ENCODE measurements around the gene SEMA3E.
"Not testable (repeated sequence)": the region's sequence is repeated elsewhere in the genome, so short reads cannot be mapped to it uniquely, and the experiment has no call there.

Gene SEMA3E

DNA sequence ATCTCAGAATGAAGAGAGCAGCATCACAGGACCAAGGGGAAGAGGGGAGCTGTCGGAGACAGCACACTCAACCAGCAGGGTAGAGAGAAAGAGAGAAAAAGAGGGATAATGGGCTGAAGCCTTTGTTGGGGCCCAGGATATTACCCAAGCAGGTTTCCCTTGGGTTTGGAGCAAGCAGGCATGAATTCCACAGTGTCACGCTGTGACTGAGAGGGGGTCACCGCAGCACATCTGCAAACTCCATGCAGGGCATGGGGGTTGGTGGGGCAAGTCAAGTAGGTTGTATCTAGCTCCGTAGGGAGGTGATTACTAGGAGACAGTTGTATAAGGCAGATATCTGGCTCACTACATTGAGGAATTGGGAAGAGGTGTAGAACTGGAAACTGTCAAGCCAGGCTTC, 42.2 kb upstream of the SEMA3E start:
- TF ChIP-seq, protein P1, sequence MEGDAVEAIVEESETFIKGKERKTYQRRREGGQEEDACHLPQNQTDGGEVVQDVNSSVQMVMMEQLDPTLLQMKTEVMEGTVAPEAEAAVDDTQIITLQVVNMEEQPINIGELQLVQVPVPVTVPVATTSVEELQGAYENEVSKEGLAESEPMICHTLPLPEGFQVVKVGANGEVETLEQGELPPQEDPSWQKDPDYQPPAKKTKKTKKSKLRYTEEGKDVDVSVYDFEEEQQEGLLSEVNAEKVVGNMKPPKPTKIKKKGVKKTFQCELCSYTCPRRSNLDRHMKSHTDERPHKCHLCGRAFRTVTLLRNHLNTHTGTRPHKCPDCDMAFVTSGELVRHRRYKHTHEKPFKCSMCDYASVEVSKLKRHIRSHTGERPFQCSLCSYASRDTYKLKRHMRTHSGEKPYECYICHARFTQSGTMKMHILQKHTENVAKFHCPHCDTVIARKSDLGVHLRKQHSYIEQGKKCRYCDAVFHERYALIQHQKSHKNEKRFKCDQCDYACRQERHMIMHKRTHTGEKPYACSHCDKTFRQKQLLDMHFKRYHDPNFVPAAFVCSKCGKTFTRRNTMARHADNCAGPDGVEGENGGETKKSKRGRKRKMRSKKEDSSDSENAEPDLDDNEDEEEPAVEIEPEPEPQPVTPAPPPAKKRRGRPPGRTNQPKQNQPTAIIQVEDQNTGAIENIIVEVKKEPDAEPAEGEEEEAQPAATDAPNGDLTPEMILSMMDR (IDR thresholded peaks at IDR 0.05; ENCODE audit: low read depth, low read length) = no peak
- Histone ChIP-seq H3K4me3 (ENCODE audit: low read depth, low read length) (no peak overlapping the region), H3K36me3 (no peaks in the 10 kb centered on the region), H3K27me3 (no peaks in the 10 kb centered on the region), H3K9me3 (no peaks in the 10 kb centered on the region), H3K4me1 (no peaks in the 10 kb centered on the region)
- no peak for DNase-seq

DNA sequence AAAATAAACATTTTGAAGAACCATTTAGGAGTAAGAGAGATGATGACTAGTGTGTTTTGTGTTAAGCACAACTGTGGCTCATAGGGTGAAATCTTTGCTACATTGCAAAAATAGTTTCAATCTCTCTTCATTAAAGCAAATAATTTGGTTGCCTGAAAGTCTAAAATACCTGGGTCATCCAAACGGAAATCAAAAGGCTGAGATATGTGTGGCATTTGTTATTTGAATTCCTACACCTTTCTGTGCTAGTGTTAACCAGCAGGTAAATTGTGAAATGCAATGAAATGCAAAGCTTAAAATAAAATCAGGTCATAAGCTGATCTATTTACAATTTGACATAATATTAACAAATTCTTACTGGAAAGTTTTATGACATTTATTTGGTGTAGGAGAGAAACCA, 40.9 kb upstream of the SEMA3E start:
- TF ChIP-seq, protein P1 (IDR thresholded peaks at IDR 0.05; ENCODE audit: low read depth, low read length) = no peak
- Histone ChIP-seq H3K9me3 (no peaks in the 10 kb centered on the region), H3K36me3 (no peaks in the 10 kb centered on the region), H3K4me3 (ENCODE audit: low read depth, low read length) (no peak overlapping the region), H3K27me3 (no peaks in the 10 kb centered on the region), H3K4me1 (no peaks in the 10 kb centered on the region)
- no peak for DNase-seq

DNA sequence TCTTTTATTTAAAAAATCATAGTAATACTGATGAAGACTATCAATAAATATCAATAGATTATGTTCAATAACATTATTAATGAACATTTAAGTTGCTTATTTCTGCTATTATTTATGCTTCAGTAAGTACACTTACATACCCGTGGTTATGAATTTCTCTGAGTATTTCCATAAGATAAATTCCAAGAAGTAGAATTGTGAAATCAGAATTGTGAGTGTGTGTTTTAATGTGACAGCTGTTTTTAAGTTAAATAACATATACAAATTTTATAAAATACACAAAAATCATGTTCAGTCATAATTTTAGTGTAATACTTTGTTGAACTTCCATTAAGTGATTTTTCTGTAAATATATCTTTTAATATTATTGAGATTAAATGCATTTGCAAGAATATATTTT, 37.5 kb upstream of the SEMA3E start:
- DNase-seq = no peak

DNA sequence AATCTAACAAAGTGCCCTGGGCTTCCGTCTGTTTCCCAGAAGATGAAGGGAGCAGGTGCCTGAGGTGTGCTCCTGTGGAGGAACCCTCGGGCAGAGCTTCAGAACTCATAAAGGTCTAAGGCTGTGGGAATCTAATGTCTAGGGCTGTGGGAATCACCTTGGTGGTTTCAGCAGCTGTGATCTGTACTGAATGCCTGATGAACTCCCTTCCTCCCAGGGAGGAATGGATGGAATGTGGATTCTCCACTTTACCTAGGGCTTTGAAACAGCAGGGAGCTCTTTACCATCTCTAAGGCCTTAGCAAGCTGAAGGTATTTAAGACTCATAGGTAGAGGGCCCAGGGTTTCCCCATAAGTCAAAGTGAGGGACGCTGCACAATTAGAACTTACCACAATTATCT, 36.0 kb upstream of the SEMA3E start:
- Histone ChIP-seq H3K4me3 (ENCODE audit: low read depth, low read length) (no peak overlapping the region), H3K4me1 (no peaks in the 10 kb centered on the region; the same call in 1 of the 2 replicates), H3K27me3 (no peaks in the 10 kb centered on the region), H3K9me3 (no peaks in the 10 kb centered on the region), H3K36me3 (no peaks in the 10 kb centered on the region)
- DNase-seq = no peak
- TF ChIP-seq, protein P1 (IDR thresholded peaks at IDR 0.05; ENCODE audit: low read depth, low read length) = no peak

More for the DNA sequence above, 37.5 kb upstream of the SEMA3E start:
- H3K9me3 ChIP-seq = no peaks in the 10 kb centered on the region
- H3K4me1 ChIP-seq = no peaks in the 10 kb centered on the region; the same call in 1 of the 2 replicates
- no peaks in the 10 kb centered on the region for H3K27me3 ChIP-seq
- H3K4me3 ChIP-seq (ENCODE audit: low read depth, low read length) = no peak overlapping the region
- TF ChIP-seq, protein P1 (IDR thresholded peaks at IDR 0.05; ENCODE audit: low read depth, low read length) = no peak
- no peaks in the 10 kb centered on the region for H3K36me3 ChIP-seq

DNA sequence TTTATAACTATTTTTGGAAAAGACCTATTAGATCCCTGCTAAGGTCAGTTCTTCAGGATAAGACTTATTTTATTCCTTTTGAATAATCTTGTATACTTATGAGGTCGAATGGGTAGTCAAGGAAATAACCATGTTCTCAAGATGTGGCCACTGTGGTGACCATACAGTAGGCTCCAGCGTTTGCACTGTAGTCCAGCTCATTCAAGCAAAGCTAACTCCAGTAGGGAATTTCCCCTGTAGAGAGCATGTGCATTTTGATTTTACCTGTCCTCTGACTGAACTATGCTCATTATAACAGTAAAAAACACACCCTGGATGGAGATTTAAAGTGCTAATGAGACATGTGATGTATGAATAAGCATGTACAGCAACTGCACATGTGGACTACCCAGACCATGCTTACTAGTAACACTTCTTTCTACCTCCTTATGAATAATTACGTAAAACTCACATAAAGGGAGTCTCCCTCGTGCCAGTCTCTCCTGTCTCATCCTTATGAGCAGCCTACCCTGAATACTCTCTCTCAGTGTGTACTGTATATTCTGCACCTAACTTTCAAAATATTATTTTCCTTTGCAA, 32.4 kb upstream of the SEMA3E start:
- Histone ChIP-seq H3K9me3 (no peaks in the 10 kb centered on the region), H3K4me3 (ENCODE audit: low read depth, low read length) (no peak overlapping the region), H3K36me3 (no peaks in the 10 kb centered on the region), H3K27me3 (no peaks in the 10 kb centered on the region), H3K4me1 (peaks cover 2% of the 10 kb centered on the region; the same call in 1 of the 2 replicates)
- DNase-seq = no peak
- TF ChIP-seq, protein P1 (IDR thresholded peaks at IDR 0.05; ENCODE audit: low read depth, low read length) = no peak

DNA sequence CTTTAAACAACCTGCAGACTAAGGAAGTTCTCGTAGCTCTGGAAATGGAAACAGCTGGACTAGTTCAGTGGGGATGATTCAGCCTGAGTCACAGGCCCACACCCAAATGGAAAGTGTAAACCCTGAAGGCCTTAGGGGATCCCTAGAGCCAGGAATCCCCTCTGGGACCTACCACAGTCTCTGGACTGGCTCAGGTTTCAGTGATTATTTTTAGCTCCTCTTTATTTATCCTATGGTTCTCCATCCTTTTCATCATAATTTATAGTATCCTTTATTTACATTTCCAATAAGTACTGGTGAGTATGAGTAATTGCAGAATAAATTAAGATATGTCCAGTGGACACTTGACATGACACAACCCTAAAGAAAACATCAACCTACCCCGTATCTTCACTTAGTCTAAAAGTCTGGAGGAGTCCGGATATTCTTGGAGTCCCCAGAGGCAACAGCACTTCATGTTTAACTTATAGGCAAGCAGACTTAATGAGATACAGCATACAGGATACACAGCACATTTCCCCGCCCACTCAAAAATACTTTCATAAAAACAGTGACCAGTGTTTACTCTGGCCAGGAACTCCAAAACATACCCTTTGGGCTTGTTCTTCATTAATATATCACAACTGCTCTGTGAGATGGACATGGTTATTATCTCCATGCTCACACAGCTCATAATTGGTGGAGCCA, 28.4 kb upstream of the SEMA3E start:
- Histone ChIP-seq H3K36me3 (no peaks in the 10 kb centered on the region), H3K9me3 (no peaks in the 10 kb centered on the region), H3K4me3 (ENCODE audit: low read depth, low read length) (no peak overlapping the region), H3K27me3 (no peaks in the 10 kb centered on the region), H3K4me1 (0 out of 2 replicates have a peak, but pooled peaks cover 2% of the 10 kb centered on the region)
- TF ChIP-seq, protein P1 (IDR thresholded peaks at IDR 0.05; ENCODE audit: low read depth, low read length) = no peak
- peak; percentile 65 for DNase-seq

DNA sequence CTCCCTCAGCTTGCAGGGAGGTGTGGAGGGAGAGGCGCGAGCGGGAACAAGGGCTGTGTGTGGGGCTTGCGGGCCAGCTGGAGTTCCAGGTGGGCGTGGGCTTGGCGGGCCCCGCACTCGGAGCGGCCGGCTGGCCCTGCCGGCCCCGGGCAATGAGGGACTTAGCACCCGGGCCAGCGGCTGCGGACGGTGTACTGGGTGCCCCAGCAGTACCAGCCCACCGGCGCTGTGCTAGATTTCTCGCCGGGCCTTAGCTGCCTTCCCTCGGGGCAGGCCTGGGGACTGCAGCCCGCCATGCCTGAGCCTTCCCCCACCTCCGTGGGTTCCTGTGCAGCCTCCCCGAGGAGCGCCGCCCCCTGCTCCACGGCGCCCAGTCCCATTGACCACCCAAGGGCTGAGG, 24.4 kb upstream of the SEMA3E start:
- not testable (repeated sequence) for H3K4me1 ChIP-seq; DNase-seq; H3K27me3 ChIP-seq; H3K4me3 ChIP-seq (ENCODE audit: low read depth, low read length); H3K9me3 ChIP-seq; H3K36me3 ChIP-seq

Measured in BE2C (cell line).